ENCODE results near the gene U2AF2.

GRCh38 chr19:55606817-55607216 lies 48.0 kb upstream of the U2AF2 start:
- TF ChIP-seq CTCF (conservative IDR thresholded peaks at IDR 0.05 in 1 of 2, IDR thresholded peaks at IDR 0.05 in 1 of 2; ENCODE audit: extremely low read depth in 1 of 2, insufficient read depth in 1 of 2, low read depth in 1 of 2, low read length in 2 of 2) (no peak), EZH2 (IDR thresholded peaks at IDR 0.05; ENCODE audit: borderline replicate concordance, low read length) (no peak)
